Mesenteric fat pad (tissue), 1 donor: Measurements from ENCODE around the gene IFIT1. TPM values are rescaled to one million over a fixed set of nuclear protein-coding genes. Genes with fewer than 3 reads are reported as not detected.
"Not testable (repeated sequence)": the region's sequence is repeated elsewhere in the genome, so short reads cannot be mapped to it uniquely, and the experiment has no call there.

Source experiments
- DNase-seq: peaks from one replicate; pipeline ENCODE4 v3.0.0-alpha.2; 2020; ENCODE audit warnings: low spot score
- total RNA-seq: library from RNA; stranded (reverse); fragmentation: NEBNext Ultra II Directional; extraction: Animal tissue kit (Norgen Biotek cat#: 25700); gene quantifications from one replicate; pipeline ENCODE4 v1.2.1, GENCODE V29; 2021
- donor health status: DM: yes; HTN: yes; CAD: no.

IFIT1 gene
- total RNA-seq, 1 donor from 2014 or later = 14.5 TPM

- DNase-seq = no peak
These were observed 28.5 kb upstream of the IFIT1 start for GRCh38 chr10:89363729-89364442.

- no peak for DNase-seq
These were observed 27.9 kb upstream of the IFIT1 start for GRCh38 chr10:89364531-89364930.

GRCh38 chr10:89367529-89367928 lies 24.9 kb upstream of the IFIT1 start:
- no peak for DNase-seq

GRCh38 chr10:89368129-89368528 lies 24.3 kb upstream of the IFIT1 start:
- DNase-seq = no peak

GRCh38 chr10:89369156-89370105 lies 23.0 kb upstream of the IFIT1 start:
- no peak for DNase-seq

GRCh38 chr10:89371079-89371478 lies 21.3 kb upstream of the IFIT1 start:
- no peak for DNase-seq

GRCh38 chr10:89371987-89372386 lies 20.4 kb upstream of the IFIT1 start:
- DNase-seq = no peak

GRCh38 chr10:89373916-89374711 lies 18.3 kb upstream of the IFIT1 start:
- DNase-seq = no peak

GRCh38 chr10:89374713-89375141 lies 17.7 kb upstream of the IFIT1 start:
- no peak for DNase-seq

GRCh38 chr10:89377705-89378637 lies 14.5 kb upstream of the IFIT1 start, which contains the start of gene IFIT1B:
Gene IFIT1B, plus strand, starts transcription at chr10:89378056. Its CDS starts 80 bp downstream, at chr10:89378136.
- DNase-seq = no peak

- no peak for DNase-seq
These were observed 13.3 kb upstream of the IFIT1 start for GRCh38 chr10:89379103-89379502.

GRCh38 chr10:89382757-89383156 lies 9.7 kb upstream of the IFIT1 start:
- no peak for DNase-seq

GRCh38 chr10:89384474-89385340 lies 7.7 kb upstream of the IFIT1 start:
- DNase-seq = no peak

GRCh38 chr10:89388806-89389205 lies 3.6 kb upstream of the IFIT1 start:
- no peak for DNase-seq

- no peak for DNase-seq
These were observed 3.2 kb upstream of the IFIT1 start for GRCh38 chr10:89389254-89389653.

- DNase-seq = no peak
These were observed 1.8 kb upstream of the IFIT1 start for GRCh38 chr10:89390476-89391225.

GRCh38 chr10:89391226-89391576 lies 1.2 kb upstream of the IFIT1 start:
- DNase-seq = not testable (repeated sequence)

GRCh38 chr10:89392974-89393373 lies 551 bp downstream of the IFIT1 start:
- DNase-seq = no peak

GRCh38 chr10:89393898-89394297 lies 1.5 kb downstream of the IFIT1 start:
- no peak for DNase-seq
